HepG2 (cell line): Measurements from ENCODE around the gene VRK2. TPM values are rescaled to one million over a fixed set of nuclear protein-coding genes. Genes with fewer than 3 reads are reported as not detected.
"Not testable (repeated sequence)": the region's sequence is repeated elsewhere in the genome, so short reads cannot be mapped to it uniquely, and the experiment has no call there.

Source experiments
- GATAD2A ChIP-seq: IDR thresholded peaks from 2 replicates; pipeline ENCODE4 v1.6.1; 2016
- HOXA3 ChIP-seq: sonication (generic); formaldehyde crosslinking; IDR thresholded peaks from 2 replicates; pipeline ENCODE4 v1.5.0; 2020; ENCODE audit warnings: missing genetic modification reagents
- KAT7 ChIP-seq: IDR thresholded peaks from 2 replicates; pipeline ENCODE4 v1.6.1; 2018; ENCODE audit warnings: borderline replicate concordance, missing compliant biosample characterization
- POGZ ChIP-seq: sonication (generic); formaldehyde crosslinking; IDR thresholded peaks from 2 replicates; pipeline ENCODE4 v1.4.0; 2020; ENCODE audit warnings: mild to moderate bottlenecking, missing genetic modification reagents
- SAP130 ChIP-seq: IDR thresholded peaks from 2 replicates; pipeline ENCODE4 v1.6.1; 2016; ENCODE audit warnings: low read depth
- SOX5 ChIP-seq: IDR thresholded peaks from 2 replicates; pipeline ENCODE4 v1.6.1; 2016; ENCODE audit warnings: borderline replicate concordance
- SOX6 ChIP-seq, 2 experiments: fragments of 450-650 bp in 1 of 2; sonication (generic) in 1 of 2; formaldehyde crosslinking in 1 of 2; IDR thresholded peaks; 2 replicates each; pipeline versions ENCODE4 v1.4.0 to v1.6.1; 2017 to 2020; ENCODE audit warnings: antibody characterized with exemption in 1 of 2, mild to moderate bottlenecking in 1 of 2, missing genetic modification reagents in 1 of 2
- TBX2 ChIP-seq: sonication (generic); formaldehyde crosslinking; IDR thresholded peaks from 2 replicates; pipeline ENCODE4 v1.5.0; 2020; ENCODE audit warnings: missing genetic modification reagents, mild to moderate bottlenecking, borderline replicate concordance
- THAP9 ChIP-seq: sonication (generic); formaldehyde crosslinking; IDR thresholded peaks from 2 replicates; pipeline ENCODE4; 2020; ENCODE audit warnings: missing genetic modification reagents, mild to moderate bottlenecking, borderline replicate concordance
- ZBTB38 ChIP-seq: sonication (generic); formaldehyde crosslinking; IDR thresholded peaks from 2 replicates; pipeline ENCODE4 v1.5.1; 2020; ENCODE audit warnings: mild to moderate bottlenecking, missing genetic modification reagents
- ZMYM2 ChIP-seq: sonication (generic); formaldehyde crosslinking; IDR thresholded peaks from 2 replicates; pipeline ENCODE4 v1.8.0; 2022; ENCODE audit warnings: mild to moderate bottlenecking, missing genetic modification reagents
- ZMYM4 ChIP-seq: sonication (generic); formaldehyde crosslinking; IDR thresholded peaks from 2 replicates; pipeline ENCODE4 v1.8.1; 2023; ENCODE audit warnings: mild to moderate bottlenecking, missing genetic modification reagents
- ZNF607 ChIP-seq: sonication (generic); formaldehyde crosslinking; IDR thresholded peaks from 2 replicates; pipeline ENCODE4 v1.5.1; 2020; ENCODE audit warnings: missing genetic modification reagents, mild to moderate bottlenecking, borderline replicate concordance
- ZNF687 ChIP-seq: sonication (generic); formaldehyde crosslinking; IDR thresholded peaks from 2 replicates; pipeline ENCODE4 v1.5.1; 2020; ENCODE audit warnings: mild to moderate bottlenecking, missing genetic modification reagents, moderate library complexity
- ZNF709 ChIP-seq: sonication (generic); formaldehyde crosslinking; IDR thresholded peaks from 2 replicates; pipeline ENCODE4 v1.5.0; 2020; ENCODE audit warnings: mild to moderate bottlenecking, missing genetic modification reagents
- ZNF883 ChIP-seq: sonication (generic); formaldehyde crosslinking; IDR thresholded peaks from 2 replicates; pipeline ENCODE4 v1.5.1; 2020; ENCODE audit warnings: mild to moderate bottlenecking, missing genetic modification reagents; ENCODE audit errors: not compliant biosample characterization
- polyA plus RNA-seq, 8 experiments: library from polyadenylated mRNA; depleted of rRNA in 3 of 8; stranded (reverse) in 7 of 8; unstranded in 1 of 8; fragments of >200 nt; fragmentation: Illumina TruSeq in 4 of 8; extraction: Trizol in 4 of 8; gene quantifications; 2 replicates each; pipeline versions ENCODE4 v1.2.1 to v1.2.3, GENCODE V29; 2011 to 2016; ENCODE audit warnings: low read depth in 4 of 8, missing spikeins in 1 of 8, mixed read lengths in 1 of 8; ENCODE audit not compliant: insufficient read depth in 1 of 8
- total RNA-seq, 5 experiments: library from RNA; depleted of rRNA; stranded (reverse); fragments of >200 nt; fragmentation: Illumina TruSeq; extraction: Trizol; gene quantifications; 2 replicates each; pipeline ENCODE4 v1.2.3, GENCODE V29; 2016; ENCODE audit warnings: low read depth in 1 of 5
- TF ChIP-seq, protein P1 (sequence below): sonication (generic); formaldehyde crosslinking; IDR thresholded peaks from 2 replicates; pipeline ENCODE4 v1.4.0; 2020; ENCODE audit warnings: missing genetic modification reagents, borderline replicate concordance
- TF ChIP-seq, protein P2 (sequence below): sonication (generic); formaldehyde crosslinking; IDR thresholded peaks from 2 replicates; pipeline ENCODE4 v1.4.0; 2020; ENCODE audit warnings: missing genetic modification reagents

The VRK2 gene
- total and polyA plus RNA-seq, 2 of the 13 experiments (the other 11 are each of a cell fraction or from before 2014, with no cell fraction given) = 13.3 to 29.1 TPM

GRCh38 chr2:58171831-58172230 is 125.2 kb downstream of the VRK2 start (continued):
- TF ChIP-seq ZNF607 (CRISPR knock-in tag) (0 out of 2 replicates have a peak, but pooled peaks have one; percentile 21), SAP130 (0 out of 2 replicates have a peak, but pooled peaks have one; percentile 30), GATAD2A (CRISPR knock-in tag) (peak; percentile 43; the same call in 1 of the 2 replicates), ZBTB38 (CRISPR knock-in tag) (peak; percentile 69; the same call in 1 of the 2 replicates), KAT7 (peak; percentile 42; the same call in 1 of the 2 replicates), TBX2 (CRISPR knock-in tag) (peak; percentile 25; the same call in 1 of the 2 replicates), SOX5 (CRISPR knock-in tag) (peak; percentile 29; the same call in 1 of the 2 replicates), SOX6 (CRISPR knock-in tag; IDR thresholded peaks at IDR 0.05) (peak; percentile 56; the same call in 1 of the 2 replicates), ZNF709 (CRISPR knock-in tag) (0 out of 2 replicates have a peak, but pooled peaks have one; percentile 17), THAP9 (CRISPR knock-in tag) (peak; percentile 20; the same call in 1 of the 2 replicates), ZMYM4 (peak; percentile 85), ZMYM2 (CRISPR knock-in tag) (peak; percentile 50; the same call in 1 of the 2 replicates), ZNF687 (CRISPR knock-in tag) (peak; percentile 66), HOXA3 (CRISPR knock-in tag) (peak; percentile 46; the same call in 1 of the 2 replicates), ZNF883 (CRISPR knock-in tag) (peak; percentile 26), POGZ (CRISPR knock-in tag) (peak; percentile 77)
- TF ChIP-seq, protein P1, sequence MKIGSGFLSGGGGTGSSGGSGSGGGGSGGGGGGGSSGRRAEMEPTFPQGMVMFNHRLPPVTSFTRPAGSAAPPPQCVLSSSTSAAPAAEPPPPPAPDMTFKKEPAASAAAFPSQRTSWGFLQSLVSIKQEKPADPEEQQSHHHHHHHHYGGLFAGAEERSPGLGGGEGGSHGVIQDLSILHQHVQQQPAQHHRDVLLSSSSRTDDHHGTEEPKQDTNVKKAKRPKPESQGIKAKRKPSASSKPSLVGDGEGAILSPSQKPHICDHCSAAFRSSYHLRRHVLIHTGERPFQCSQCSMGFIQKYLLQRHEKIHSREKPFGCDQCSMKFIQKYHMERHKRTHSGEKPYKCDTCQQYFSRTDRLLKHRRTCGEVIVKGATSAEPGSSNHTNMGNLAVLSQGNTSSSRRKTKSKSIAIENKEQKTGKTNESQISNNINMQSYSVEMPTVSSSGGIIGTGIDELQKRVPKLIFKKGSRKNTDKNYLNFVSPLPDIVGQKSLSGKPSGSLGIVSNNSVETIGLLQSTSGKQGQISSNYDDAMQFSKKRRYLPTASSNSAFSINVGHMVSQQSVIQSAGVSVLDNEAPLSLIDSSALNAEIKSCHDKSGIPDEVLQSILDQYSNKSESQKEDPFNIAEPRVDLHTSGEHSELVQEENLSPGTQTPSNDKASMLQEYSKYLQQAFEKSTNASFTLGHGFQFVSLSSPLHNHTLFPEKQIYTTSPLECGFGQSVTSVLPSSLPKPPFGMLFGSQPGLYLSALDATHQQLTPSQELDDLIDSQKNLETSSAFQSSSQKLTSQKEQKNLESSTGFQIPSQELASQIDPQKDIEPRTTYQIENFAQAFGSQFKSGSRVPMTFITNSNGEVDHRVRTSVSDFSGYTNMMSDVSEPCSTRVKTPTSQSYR (CRISPR knock-in tag) = peak; percentile 92
- TF ChIP-seq SOX6 (IDR thresholded peaks at IDR 0.05) = not testable (repeated sequence)
- TF ChIP-seq, protein P2, sequence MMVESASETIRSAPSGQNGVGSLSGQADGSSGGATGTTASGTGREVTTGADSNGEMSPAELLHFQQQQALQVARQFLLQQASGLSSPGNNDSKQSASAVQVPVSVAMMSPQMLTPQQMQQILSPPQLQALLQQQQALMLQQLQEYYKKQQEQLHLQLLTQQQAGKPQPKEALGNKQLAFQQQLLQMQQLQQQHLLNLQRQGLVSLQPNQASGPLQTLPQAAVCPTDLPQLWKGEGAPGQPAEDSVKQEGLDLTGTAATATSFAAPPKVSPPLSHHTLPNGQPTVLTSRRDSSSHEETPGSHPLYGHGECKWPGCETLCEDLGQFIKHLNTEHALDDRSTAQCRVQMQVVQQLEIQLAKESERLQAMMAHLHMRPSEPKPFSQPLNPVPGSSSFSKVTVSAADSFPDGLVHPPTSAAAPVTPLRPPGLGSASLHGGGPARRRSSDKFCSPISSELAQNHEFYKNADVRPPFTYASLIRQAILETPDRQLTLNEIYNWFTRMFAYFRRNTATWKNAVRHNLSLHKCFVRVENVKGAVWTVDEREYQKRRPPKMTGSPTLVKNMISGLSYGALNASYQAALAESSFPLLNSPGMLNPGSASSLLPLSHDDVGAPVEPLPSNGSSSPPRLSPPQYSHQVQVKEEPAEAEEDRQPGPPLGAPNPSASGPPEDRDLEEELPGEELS = peak; percentile 40; the same call in 1 of the 2 replicates
